SU-DHL-6 (cell line): ENCODE measurements around the gene ASB11.

Source experiments
- H2AFZ ChIP-seq: fragments of 200-600 bp; sonication (generic); 2 replicates; pipeline ENCODE4 v1.6.1; 2014; ENCODE audit warnings: low read depth, mild to moderate bottlenecking, moderate library complexity, mixed read lengths, antibody characterized with exemption, low read length; ENCODE audit not compliant: severe bottlenecking
- H3F3A ChIP-seq: fragments of 200-600 bp; shearing (Covaris generic); 2 replicates; pipeline ENCODE4 v1.6.0; 2016; ENCODE audit warnings: antibody characterized with exemption, mild to moderate bottlenecking; ENCODE audit not compliant: insufficient read depth
- H3K27ac ChIP-seq: fragments of 200-600 bp; sonication (generic); 2 replicates; pipeline ENCODE4 v1.5.1; 2016; ENCODE audit warnings: low read depth, mild to moderate bottlenecking, low read length, moderate library complexity, mixed read lengths
- H3K27me3 ChIP-seq: fragments of 200-600 bp; sonication (generic), shearing (Covaris generic); 2 replicates; pipeline ENCODE4 v1.6.0; 2014; ENCODE audit warnings: mild to moderate bottlenecking, low read length
- H3K36me3 ChIP-seq: fragments of 200-600 bp; sonication (generic); 2 replicates; pipeline ENCODE4 v1.6.1; 2014; ENCODE audit warnings: mild to moderate bottlenecking, low read length, mixed read lengths
- H3K4me2 ChIP-seq: fragments of 300-600, 200-600 bp; shearing (Covaris generic), sonication (generic); 2 replicates; pipeline ENCODE4 v1.6.0; 2014; ENCODE audit warnings: low read length, low read depth, mild to moderate bottlenecking; ENCODE audit not compliant: poor library complexity, severe bottlenecking
- H3K4me3 ChIP-seq: fragments of 200-600 bp; sonication (generic); 2 replicates; pipeline ENCODE4 v1.5.1; 2014; ENCODE audit warnings: antibody characterized with exemption, low read length, mild to moderate bottlenecking, mixed read lengths; ENCODE audit not compliant: insufficient read depth, poor library complexity, severe bottlenecking
- H3K79me2 ChIP-seq: fragments of 200-600 bp; sonication (generic); 2 replicates; pipeline ENCODE4 v1.6.1; 2014; ENCODE audit warnings: mild to moderate bottlenecking, low read length, moderate library complexity; ENCODE audit not compliant: insufficient read depth
- H3K9ac ChIP-seq: fragments of 200-600 bp; sonication (generic); 2 replicates; pipeline ENCODE4 v1.7.0; 2014; ENCODE audit warnings: mild to moderate bottlenecking, low read length
- H3K9me2 ChIP-seq: fragments of 200-600 bp; sonication (generic); replicated peaks from 2 replicates; pipeline ENCODE4 v1.6.1; 2014; ENCODE audit warnings: low read length; ENCODE audit not compliant: insufficient read depth
- H3K9me3 ChIP-seq: fragments of 200-600 bp; sonication (generic); 2 replicates; pipeline ENCODE4 v1.6.1; 2014; ENCODE audit warnings: low read length, mixed read lengths; ENCODE audit not compliant: insufficient read depth
- H4K20me1 ChIP-seq: fragments of 200-600 bp; sonication (generic); 2 replicates; pipeline ENCODE4 v1.6.1; 2014; ENCODE audit warnings: low read depth, mild to moderate bottlenecking, antibody characterized with exemption, low read length, moderate library complexity, mixed read lengths
- EZH2phosphoT487 ChIP-seq: fragments of 200-600 bp; sonication (generic), shearing (Covaris generic); conservative IDR thresholded peaks from 2 replicates; pipeline ENCODE4 v1.6.1; 2018; ENCODE audit warnings: mild to moderate bottlenecking, antibody characterized with exemption, low read length, moderate library complexity, mixed read lengths
- TF ChIP-seq, protein P1 (sequence below): fragments of 200-600 bp; sonication (generic); IDR thresholded peaks from one replicate; pipeline ENCODE4 v1.5.1; 2017; ENCODE audit warnings: antibody characterized with exemption, mild to moderate bottlenecking, low read length, moderate library complexity; ENCODE audit not compliant: insufficient read depth, poor library complexity, severe bottlenecking

ASB11 gene

DNA sequence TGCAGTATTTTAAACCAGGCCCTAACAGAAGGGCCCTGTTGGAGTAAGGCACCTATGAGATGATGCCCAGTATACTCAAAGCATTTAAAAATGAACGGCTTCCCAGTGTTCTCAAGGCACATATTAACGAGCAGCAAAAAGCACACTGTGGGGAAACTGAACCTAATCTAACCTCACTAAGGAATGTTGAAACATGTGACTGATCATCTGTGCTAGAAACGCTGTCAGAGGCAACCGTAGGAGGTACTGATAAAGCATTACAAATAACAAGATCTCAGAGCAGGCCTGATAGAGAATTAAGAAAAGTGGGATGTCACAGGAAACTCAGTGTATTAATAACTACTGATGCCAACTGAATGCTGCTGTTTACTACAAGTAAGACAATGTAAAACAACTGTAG, 69.5 kb downstream of the ASB11 start:
- TF ChIP-seq, protein P1, sequence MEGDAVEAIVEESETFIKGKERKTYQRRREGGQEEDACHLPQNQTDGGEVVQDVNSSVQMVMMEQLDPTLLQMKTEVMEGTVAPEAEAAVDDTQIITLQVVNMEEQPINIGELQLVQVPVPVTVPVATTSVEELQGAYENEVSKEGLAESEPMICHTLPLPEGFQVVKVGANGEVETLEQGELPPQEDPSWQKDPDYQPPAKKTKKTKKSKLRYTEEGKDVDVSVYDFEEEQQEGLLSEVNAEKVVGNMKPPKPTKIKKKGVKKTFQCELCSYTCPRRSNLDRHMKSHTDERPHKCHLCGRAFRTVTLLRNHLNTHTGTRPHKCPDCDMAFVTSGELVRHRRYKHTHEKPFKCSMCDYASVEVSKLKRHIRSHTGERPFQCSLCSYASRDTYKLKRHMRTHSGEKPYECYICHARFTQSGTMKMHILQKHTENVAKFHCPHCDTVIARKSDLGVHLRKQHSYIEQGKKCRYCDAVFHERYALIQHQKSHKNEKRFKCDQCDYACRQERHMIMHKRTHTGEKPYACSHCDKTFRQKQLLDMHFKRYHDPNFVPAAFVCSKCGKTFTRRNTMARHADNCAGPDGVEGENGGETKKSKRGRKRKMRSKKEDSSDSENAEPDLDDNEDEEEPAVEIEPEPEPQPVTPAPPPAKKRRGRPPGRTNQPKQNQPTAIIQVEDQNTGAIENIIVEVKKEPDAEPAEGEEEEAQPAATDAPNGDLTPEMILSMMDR: no peak
- no peak for TF ChIP-seq EZH2phosphoT487

GRCh38 chrX:15244421-15244820, 71.0 kb downstream of the ASB11 start:
- H4K20me1 ChIP-seq: no peaks in the 10 kb centered on the region
- H3K9me2 ChIP-seq: no peaks in the 10 kb centered on the region
- no peaks in the 10 kb centered on the region for H3K79me2 ChIP-seq
- TF ChIP-seq, protein P1: no peak
- TF ChIP-seq EZH2phosphoT487: no peak
- no peaks in the 10 kb centered on the region for H3K27me3 ChIP-seq
- no peak overlapping the region for H3K4me3 ChIP-seq
- H3K27ac ChIP-seq: no peak overlapping the region
- no peaks in the 10 kb centered on the region for H3K9me3 ChIP-seq
- no peak overlapping the region for H3K4me2 ChIP-seq
- H3K9ac ChIP-seq: no peak overlapping the region
- no peaks in the 10 kb centered on the region for H3K36me3 ChIP-seq
- H3F3A ChIP-seq: no peaks in the 10 kb centered on the region
- no peak overlapping the region for H2AFZ ChIP-seq

More for the DNA sequence above, 69.5 kb downstream of the ASB11 start:
- no peak overlapping the region for H3K4me2 ChIP-seq
- no peaks in the 10 kb centered on the region for H4K20me1 ChIP-seq
- no peak overlapping the region for H3K9ac ChIP-seq
- H3F3A ChIP-seq: no peaks in the 10 kb centered on the region
- no peak overlapping the region for H3K27ac ChIP-seq
- no peaks in the 10 kb centered on the region for H3K9me2 ChIP-seq
- no peak overlapping the region for H3K4me3 ChIP-seq
- H3K79me2 ChIP-seq: no peaks in the 10 kb centered on the region
- H3K27me3 ChIP-seq: no peaks in the 10 kb centered on the region
- H3K9me3 ChIP-seq: no peaks in the 10 kb centered on the region
- no peak overlapping the region for H2AFZ ChIP-seq
- H3K36me3 ChIP-seq: no peaks in the 10 kb centered on the region

DNA sequence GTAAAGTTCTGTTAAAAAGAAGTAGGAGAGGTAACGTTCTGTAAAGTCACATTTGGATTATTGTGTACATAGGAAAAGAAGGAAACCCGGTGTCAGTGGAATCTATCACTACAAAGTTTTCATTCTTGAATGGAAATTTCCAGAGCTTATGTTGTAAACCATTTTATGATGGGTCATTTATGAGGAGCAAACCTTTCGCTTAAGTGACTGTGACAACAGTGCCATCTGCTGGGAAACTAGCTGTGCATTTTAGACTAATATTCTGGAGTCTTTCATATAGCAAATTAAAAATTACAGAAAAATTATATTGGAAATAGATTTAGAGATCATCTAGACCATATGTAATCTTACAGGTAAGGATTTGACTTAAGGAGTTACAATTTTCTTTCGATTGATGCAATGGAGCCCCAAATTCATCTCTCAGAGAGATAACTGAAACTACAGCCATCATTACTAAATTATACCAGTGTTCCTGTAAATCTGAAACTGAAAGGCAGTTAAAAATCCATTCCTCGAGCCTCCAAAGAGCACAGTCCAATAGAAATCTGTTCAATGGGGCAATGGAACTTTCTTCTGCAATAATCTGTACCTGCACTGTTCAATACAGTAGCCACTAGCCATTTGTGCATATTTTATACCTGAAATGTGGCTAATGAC, 72.4 kb downstream of the ASB11 start:
- H3K9ac ChIP-seq: no peak overlapping the region
- no peaks in the 10 kb centered on the region for H3K79me2 ChIP-seq
- H4K20me1 ChIP-seq: no peaks in the 10 kb centered on the region
- H3K4me2 ChIP-seq: no peak overlapping the region
- no peak overlapping the region for H2AFZ ChIP-seq
- no peaks in the 10 kb centered on the region for H3K27me3 ChIP-seq
- no peak overlapping the region for H3K27ac ChIP-seq
- no peaks in the 10 kb centered on the region for H3K9me2 ChIP-seq
- H3K9me3 ChIP-seq: no peaks in the 10 kb centered on the region
- no peak overlapping the region for H3K4me3 ChIP-seq
- H3F3A ChIP-seq: no peaks in the 10 kb centered on the region
- TF ChIP-seq EZH2phosphoT487: no peak
- TF ChIP-seq, protein P1: peak; percentile 21
- no peaks in the 10 kb centered on the region for H3K36me3 ChIP-seq
